Measurements from ENCODE around the gene KAT2B. TPM values are rescaled to one million over a fixed set of nuclear protein-coding genes. Genes with fewer than 3 reads are reported as not detected.

KAT2B gene
- total and polyA plus RNA-seq, 2 of the 13 experiments (the other 11 are each of a cell fraction or from before 2014, with no cell fraction given): 0.97 to 1.7 TPM

GRCh38 chr3:20142517-20142916, 102.3 kb downstream of the KAT2B start (continued):
- TF ChIP-seq, protein P1, sequence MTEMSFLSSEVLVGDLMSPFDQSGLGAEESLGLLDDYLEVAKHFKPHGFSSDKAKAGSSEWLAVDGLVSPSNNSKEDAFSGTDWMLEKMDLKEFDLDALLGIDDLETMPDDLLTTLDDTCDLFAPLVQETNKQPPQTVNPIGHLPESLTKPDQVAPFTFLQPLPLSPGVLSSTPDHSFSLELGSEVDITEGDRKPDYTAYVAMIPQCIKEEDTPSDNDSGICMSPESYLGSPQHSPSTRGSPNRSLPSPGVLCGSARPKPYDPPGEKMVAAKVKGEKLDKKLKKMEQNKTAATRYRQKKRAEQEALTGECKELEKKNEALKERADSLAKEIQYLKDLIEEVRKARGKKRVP (CRISPR knock-in tag; IDR thresholded peaks at IDR 0.05): peak in 1 of 2 experiments; percentile 48; a peak in 1 of 4 replicates
- TF ChIP-seq ZNF878 (CRISPR knock-in tag; IDR thresholded peaks at IDR 0.05) (no peak), TFE3 (CRISPR knock-in tag; IDR thresholded peaks at IDR 0.05) (peak; percentile 84), PHF21A (CRISPR knock-in tag; IDR thresholded peaks at IDR 0.05) (no peak), ZNF138 (CRISPR knock-in tag; IDR thresholded peaks at IDR 0.05; ENCODE audit: low read depth) (no peak), SOX6 (IDR thresholded peaks at IDR 0.05) (no peak), SOX6 (CRISPR knock-in tag; IDR thresholded peaks at IDR 0.05) (peak; percentile 75), NR3C1 (CRISPR knock-in tag; IDR thresholded peaks at IDR 0.05) (no peak), SOX5 (CRISPR knock-in tag; IDR thresholded peaks at IDR 0.05; ENCODE audit: borderline replicate concordance) (peak; percentile 78; the same call in 1 of the 2 replicates), ZNF124 (CRISPR knock-in tag; IDR thresholded peaks at IDR 0.05) (no peak), ZNF644 (CRISPR knock-in tag; IDR thresholded peaks at IDR 0.05; ENCODE audit: low read depth) (peak; percentile 62; the same call in 1 of the 2 replicates), ERF (CRISPR knock-in tag; IDR thresholded peaks at IDR 0.05) (no peak), CREM (IDR thresholded peaks at IDR 0.05) (no peak), CREM (CRISPR knock-in tag; IDR thresholded peaks at IDR 0.05) (no peak), MXD1 (CRISPR knock-in tag; IDR thresholded peaks at IDR 0.05) (no peak)
- TF ChIP-seq, protein P2, sequence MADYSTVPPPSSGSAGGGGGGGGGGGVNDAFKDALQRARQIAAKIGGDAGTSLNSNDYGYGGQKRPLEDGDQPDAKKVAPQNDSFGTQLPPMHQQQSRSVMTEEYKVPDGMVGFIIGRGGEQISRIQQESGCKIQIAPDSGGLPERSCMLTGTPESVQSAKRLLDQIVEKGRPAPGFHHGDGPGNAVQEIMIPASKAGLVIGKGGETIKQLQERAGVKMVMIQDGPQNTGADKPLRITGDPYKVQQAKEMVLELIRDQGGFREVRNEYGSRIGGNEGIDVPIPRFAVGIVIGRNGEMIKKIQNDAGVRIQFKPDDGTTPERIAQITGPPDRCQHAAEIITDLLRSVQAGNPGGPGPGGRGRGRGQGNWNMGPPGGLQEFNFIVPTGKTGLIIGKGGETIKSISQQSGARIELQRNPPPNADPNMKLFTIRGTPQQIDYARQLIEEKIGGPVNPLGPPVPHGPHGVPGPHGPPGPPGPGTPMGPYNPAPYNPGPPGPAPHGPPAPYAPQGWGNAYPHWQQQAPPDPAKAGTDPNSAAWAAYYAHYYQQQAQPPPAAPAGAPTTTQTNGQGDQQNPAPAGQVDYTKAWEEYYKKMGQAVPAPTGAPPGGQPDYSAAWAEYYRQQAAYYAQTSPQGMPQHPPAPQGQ (CRISPR knock-in tag; IDR thresholded peaks at IDR 0.05; ENCODE audit: borderline replicate concordance): no peak
- TF ChIP-seq, protein P3, sequence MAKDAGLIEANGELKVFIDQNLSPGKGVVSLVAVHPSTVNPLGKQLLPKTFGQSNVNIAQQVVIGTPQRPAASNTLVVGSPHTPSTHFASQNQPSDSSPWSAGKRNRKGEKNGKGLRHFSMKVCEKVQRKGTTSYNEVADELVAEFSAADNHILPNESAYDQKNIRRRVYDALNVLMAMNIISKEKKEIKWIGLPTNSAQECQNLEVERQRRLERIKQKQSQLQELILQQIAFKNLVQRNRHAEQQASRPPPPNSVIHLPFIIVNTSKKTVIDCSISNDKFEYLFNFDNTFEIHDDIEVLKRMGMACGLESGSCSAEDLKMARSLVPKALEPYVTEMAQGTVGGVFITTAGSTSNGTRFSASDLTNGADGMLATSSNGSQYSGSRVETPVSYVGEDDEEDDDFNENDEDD (CRISPR knock-in tag; IDR thresholded peaks at IDR 0.05; ENCODE audit: borderline replicate concordance): no peak
